Nephron (organoid): ENCODE data around the gene IMPG2.

ENCODE experiments used
- H3K27ac Mint-ChIP-seq, 3 experiments: 2 replicates each; pipeline ENCODE4 v1.8.0; 2020; ENCODE audit warnings: mixed read lengths in 3 of 3, mild to moderate bottlenecking in 2 of 3, moderate library complexity in 1 of 3
- H3K27me3 Mint-ChIP-seq: 2 replicates; pipeline ENCODE4 v1.8.0; 2021; ENCODE audit warnings: low read depth, mild to moderate bottlenecking, moderate library complexity, mixed read lengths
- H3K36me3 Mint-ChIP-seq: 2 replicates; pipeline ENCODE4 v1.8.0; 2020; ENCODE audit warnings: low read depth, mixed read lengths
- H3K4me1 Mint-ChIP-seq: 2 replicates; pipeline ENCODE4 v1.8.0; 2020; ENCODE audit warnings: mixed read lengths
- H3K4me3 Mint-ChIP-seq, 3 experiments: 2 replicates each; pipeline ENCODE4 v1.8.0; 2020; ENCODE audit warnings: mild to moderate bottlenecking in 3 of 3, mixed read lengths in 3 of 3, moderate library complexity in 2 of 3
- H3K9me3 Mint-ChIP-seq: 2 replicates; pipeline ENCODE4 v1.8.0; 2020; ENCODE audit warnings: mixed read lengths
- TF ChIP-seq, protein P1 (sequence below), 3 experiments: fragments of 200-600 bp; sonication (generic); IDR thresholded peaks; one replicate each; pipeline ENCODE4 v1.5.0; 2021; ENCODE audit warnings: antibody characterized with exemption in 3 of 3; ENCODE audit not compliant: unreplicated experiment in 3 of 3

The IMPG2 gene

DNA sequence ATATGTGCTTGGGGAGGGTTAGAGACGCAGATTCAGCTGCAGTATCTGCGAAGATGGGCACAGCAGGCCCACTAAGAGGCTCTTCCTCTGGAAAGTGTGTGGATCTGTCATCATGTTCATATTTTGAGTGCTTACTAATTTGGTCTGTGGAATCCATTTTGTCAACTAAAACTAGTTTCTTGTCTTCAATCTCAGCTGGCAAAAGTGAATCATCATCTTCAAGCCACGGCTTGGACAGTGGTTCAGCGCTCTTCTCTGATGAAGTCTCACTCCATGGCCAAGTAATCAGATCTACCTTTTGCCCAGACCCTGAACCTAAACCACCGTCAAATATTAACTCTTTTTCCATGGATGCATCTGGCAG lies 76.2 kb downstream of the IMPG2 start:
- peaks cover 3% of the 10 kb centered on the region for H3K36me3 Mint-ChIP-seq
- no peak overlapping the region for H3K27ac Mint-ChIP-seq
- peaks cover 8% of the 10 kb centered on the region for H3K4me1 Mint-ChIP-seq
- H3K4me3 Mint-ChIP-seq: no peak overlapping the region
- no peaks in the 10 kb centered on the region for H3K27me3 Mint-ChIP-seq
- H3K9me3 Mint-ChIP-seq: no peaks in the 10 kb centered on the region
- TF ChIP-seq, protein P1, sequence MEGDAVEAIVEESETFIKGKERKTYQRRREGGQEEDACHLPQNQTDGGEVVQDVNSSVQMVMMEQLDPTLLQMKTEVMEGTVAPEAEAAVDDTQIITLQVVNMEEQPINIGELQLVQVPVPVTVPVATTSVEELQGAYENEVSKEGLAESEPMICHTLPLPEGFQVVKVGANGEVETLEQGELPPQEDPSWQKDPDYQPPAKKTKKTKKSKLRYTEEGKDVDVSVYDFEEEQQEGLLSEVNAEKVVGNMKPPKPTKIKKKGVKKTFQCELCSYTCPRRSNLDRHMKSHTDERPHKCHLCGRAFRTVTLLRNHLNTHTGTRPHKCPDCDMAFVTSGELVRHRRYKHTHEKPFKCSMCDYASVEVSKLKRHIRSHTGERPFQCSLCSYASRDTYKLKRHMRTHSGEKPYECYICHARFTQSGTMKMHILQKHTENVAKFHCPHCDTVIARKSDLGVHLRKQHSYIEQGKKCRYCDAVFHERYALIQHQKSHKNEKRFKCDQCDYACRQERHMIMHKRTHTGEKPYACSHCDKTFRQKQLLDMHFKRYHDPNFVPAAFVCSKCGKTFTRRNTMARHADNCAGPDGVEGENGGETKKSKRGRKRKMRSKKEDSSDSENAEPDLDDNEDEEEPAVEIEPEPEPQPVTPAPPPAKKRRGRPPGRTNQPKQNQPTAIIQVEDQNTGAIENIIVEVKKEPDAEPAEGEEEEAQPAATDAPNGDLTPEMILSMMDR (IDR thresholded peaks at IDR 0.05; ENCODE audit: unreplicated experiment in 3 of 3): no peak

DNA sequence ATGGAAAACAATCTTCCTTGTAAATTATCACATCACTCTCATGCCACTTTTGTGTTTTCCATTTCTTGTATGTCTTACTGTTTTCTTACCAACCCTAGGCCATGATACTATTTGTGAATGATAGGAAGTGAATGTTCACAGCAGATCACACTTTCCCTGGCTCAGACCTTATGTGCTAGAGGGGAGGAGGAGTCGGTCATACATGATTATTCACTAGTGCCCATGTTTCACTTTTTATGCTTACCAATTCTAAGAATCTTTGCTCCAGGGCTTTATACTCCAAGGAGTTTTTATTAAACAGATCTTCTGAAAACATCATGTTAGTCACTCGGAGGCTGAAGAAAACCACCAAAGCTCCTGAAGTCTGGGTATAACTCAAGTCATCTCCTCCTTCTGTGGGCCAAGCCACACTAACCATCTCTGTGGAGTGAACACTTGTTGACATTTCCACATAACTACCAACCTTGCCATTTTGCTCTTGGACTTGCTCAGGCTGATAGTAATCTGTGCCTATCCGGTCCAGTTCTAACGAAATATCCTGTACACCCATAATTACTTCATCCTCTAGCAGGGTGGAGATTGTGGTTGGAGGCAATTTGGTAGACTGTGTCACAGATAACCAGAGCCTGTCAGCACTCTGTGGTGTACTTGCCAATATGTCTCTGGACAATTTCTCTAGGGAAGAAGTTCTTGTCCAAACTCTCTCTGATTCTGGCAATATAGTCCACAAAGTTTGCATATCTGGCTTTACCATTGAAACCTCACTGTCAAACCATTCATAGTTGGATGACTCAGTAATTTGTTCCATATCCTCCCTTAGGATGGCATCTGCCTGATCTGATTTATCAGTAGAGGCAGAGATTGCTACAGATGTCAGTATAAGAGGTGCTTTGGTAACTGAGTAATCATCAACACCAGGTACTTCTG lies 76.8 kb downstream of the IMPG2 start:
- TF ChIP-seq, protein P1 (IDR thresholded peaks at IDR 0.05; ENCODE audit: unreplicated experiment in 3 of 3): no peak
- H3K27me3 Mint-ChIP-seq: no peaks in the 10 kb centered on the region
- H3K27ac Mint-ChIP-seq: no peak overlapping the region
- H3K9me3 Mint-ChIP-seq: no peaks in the 10 kb centered on the region
- H3K4me1 Mint-ChIP-seq: peaks cover 1% of the 10 kb centered on the region
- no peak overlapping the region for H3K4me3 Mint-ChIP-seq
- H3K36me3 Mint-ChIP-seq: peaks cover 3% of the 10 kb centered on the region

DNA sequence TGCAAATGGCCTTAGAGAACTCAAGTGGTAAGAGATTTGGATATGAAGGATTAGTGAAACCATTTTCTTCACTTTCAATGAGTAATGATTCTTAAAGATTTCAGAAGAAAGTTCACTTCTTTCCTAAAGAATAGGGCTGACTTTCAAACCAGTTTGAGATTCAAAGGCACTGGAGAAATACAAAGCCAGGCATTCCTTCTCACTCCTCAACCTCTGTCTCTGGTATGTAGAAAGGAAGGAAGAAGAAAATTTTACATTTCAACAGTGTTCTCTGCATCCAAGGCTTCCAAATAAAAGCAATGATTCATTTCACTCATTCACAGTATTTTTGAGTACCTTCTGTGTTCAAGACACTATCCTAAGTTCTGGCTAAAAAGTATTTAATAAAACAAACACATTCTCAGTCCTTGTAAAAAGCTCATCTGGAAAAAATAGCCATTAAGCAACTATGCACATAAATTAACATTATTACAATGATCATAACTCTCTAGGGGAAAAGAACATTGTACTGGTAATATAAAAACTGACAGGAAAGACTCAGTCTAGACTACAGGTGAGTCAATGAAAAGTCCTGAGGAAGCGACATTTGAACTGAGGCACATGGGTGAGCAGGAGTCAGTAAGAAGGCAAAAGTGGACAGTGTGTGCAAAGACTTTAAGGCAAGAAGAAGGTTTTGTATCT lies 79.5 kb downstream of the IMPG2 start:
- Mint-ChIP-seq H3K4me1 (no peaks in the 10 kb centered on the region), H3K27ac (no peak overlapping the region)

DNA sequence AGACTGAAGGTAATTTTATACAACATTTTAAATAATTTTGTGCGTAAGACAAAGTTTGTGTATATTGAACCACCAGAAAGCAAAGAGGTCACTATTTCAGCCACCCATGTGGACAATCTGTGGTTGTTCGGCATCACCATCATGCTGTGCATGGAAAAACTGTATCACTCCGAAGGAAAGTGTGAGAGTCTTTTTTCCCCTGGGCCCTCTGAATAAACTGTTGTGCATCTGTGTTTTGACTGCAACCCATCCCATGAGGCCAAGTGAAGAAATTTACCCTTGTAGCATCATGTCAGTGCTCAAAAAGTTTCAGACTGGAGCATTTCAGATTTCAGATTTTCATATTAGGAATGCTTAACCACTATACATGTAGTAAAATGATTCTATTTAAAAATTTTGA lies 85.3 kb downstream of the IMPG2 start:
- no peak overlapping the region for H3K4me3 Mint-ChIP-seq
- H3K9me3 Mint-ChIP-seq: peaks cover 3% of the 10 kb centered on the region
- no peaks in the 10 kb centered on the region for H3K4me1 Mint-ChIP-seq
- TF ChIP-seq, protein P1 (IDR thresholded peaks at IDR 0.05; ENCODE audit: unreplicated experiment in 3 of 3): no peak
- H3K27me3 Mint-ChIP-seq: no peaks in the 10 kb centered on the region
- no peaks in the 10 kb centered on the region for H3K36me3 Mint-ChIP-seq
- no peak overlapping the region for H3K27ac Mint-ChIP-seq

More for the DNA sequence above, 79.5 kb downstream of the IMPG2 start:
- Mint-ChIP-seq H3K27me3 (no peaks in the 10 kb centered on the region), H3K36me3 (peaks cover 3% of the 10 kb centered on the region), H3K9me3 (peaks cover 3% of the 10 kb centered on the region), H3K4me3 (no peak overlapping the region)
- TF ChIP-seq, protein P1 (IDR thresholded peaks at IDR 0.05; ENCODE audit: unreplicated experiment in 3 of 3): no peak

DNA sequence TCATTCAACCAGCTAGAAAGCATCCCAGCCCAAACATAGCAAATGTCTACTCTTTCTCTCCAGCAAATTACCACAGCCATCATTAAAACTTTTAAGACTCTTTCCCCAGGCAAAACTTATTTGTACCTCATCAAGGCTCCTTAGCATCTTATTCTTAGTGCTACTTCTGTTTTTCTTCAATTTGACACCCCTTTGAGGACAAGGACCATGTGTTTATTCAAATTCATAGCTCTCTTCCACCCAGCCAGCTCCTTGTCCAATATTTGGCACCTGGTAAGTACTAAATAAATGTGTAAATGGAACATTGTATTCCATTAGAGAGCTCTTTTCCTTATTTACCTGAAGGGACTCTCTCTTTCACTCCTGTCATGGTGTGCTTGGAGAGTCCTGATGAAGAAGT lies 89.8 kb downstream of the IMPG2 start:
- Mint-ChIP-seq H3K36me3 (no peaks in the 10 kb centered on the region), H3K4me3 (no peak overlapping the region), H3K27ac (no peak overlapping the region), H3K4me1 (peaks cover 29% of the 10 kb centered on the region), H3K27me3 (no peaks in the 10 kb centered on the region), H3K9me3 (no peaks in the 10 kb centered on the region)
- TF ChIP-seq, protein P1 (IDR thresholded peaks at IDR 0.05; ENCODE audit: unreplicated experiment in 3 of 3): no peak
